Stomach (tissue), 9 donors: ENCODE results near the gene CENPP. TPM values are rescaled to one million over a fixed set of nuclear protein-coding genes. Genes with fewer than 3 reads are reported as not detected.

Experiments used
- DNase-seq, 2 donors: peaks; one replicate each; pipeline versions ENCODE4 v3.0.0 to v3.0.0-alpha.2; 2013 to 2019
- H3K27ac ChIP-seq, 5 donors: fragments of 200-600 bp in 4 of 5; sonication (generic) in 4 of 5; one replicate each; pipeline ENCODE4 v1.5.1; 2013 to 2019; ENCODE audit warnings: mild to moderate bottlenecking in 1 of 5, moderate library complexity in 1 of 5
- H3K27me3 ChIP-seq, 3 donors: fragments of 200-600 bp; sonication (generic); one replicate each; pipeline ENCODE4 v1.5.1; 2017 to 2019; ENCODE audit warnings: mixed run types in 1 of 3
- H3K36me3 ChIP-seq, 4 donors: fragments of 200-600 bp; sonication (generic); 1 replicate in 3 of 4; 2 replicates in 1 of 4; pipeline ENCODE4 v1.5.1; 2016 to 2019
- H3K4me1 ChIP-seq, 4 donors: fragments of 200-600 bp; sonication (generic); one replicate each; pipeline ENCODE4 v1.5.1; 2016 to 2019
- H3K4me3 ChIP-seq, 4 donors: fragments of 200-600 bp; sonication (generic) in 3 of 4; one replicate each; pipeline ENCODE4 v1.5.1; 2016 to 2019; ENCODE audit warnings: mild to moderate bottlenecking in 1 of 4
- H3K9me3 ChIP-seq, 4 donors: fragments of 200-600 bp; sonication (generic); one replicate each; pipeline ENCODE4 v1.5.1; 2016 to 2019
- EP300 ChIP-seq: sonication (generic); formaldehyde crosslinking; IDR thresholded peaks from one replicate; pipeline ENCODE4 v1.6.1; 2017; ENCODE audit warnings: antibody characterized with exemption
- POLR2A ChIP-seq, 4 donors: fragments of 450-650 bp; IDR thresholded peaks; one replicate each; pipeline ENCODE4 v1.6.1; 2016; ENCODE audit warnings: antibody characterized with exemption in 4 of 4, control low read depth in 2 of 4, mild to moderate bottlenecking in 1 of 4, moderate library complexity in 1 of 4
- POLR2AphosphoS5 ChIP-seq, 3 donors: sonication (generic); formaldehyde crosslinking; IDR thresholded peaks; one replicate each; pipeline ENCODE4 v1.6.1; 2016; ENCODE audit warnings: antibody characterized with exemption in 3 of 3
- WGBS, 5 donors: extraction: QIAGEN DNeasy Blood & Tissue Kit in 3 of 5; methylation state at CpG; one replicate each; pipeline versions ENCODE4 v1.1.5 to v1.1.7; 2013 to 2018; 5-methylcytosine and 5-hydroxymethylcytosine counted together
- intact Hi-C: fragments of 100-400 bp; cut with DNase I; formaldehyde crosslinking; loops from one replicate; pipeline ENCODE4 v1.15.1; 2023; ENCODE audit warnings: low total_unique reads
- polyA plus RNA-seq, 3 donors: library from polyadenylated mRNA; stranded (reverse); fragments of 200-250 nt; gene quantifications; one replicate each; pipeline ENCODE4 v1.2.3, GENCODE V29; 2013
- total RNA-seq, 5 donors: library from RNA; depleted of rRNA; stranded (reverse); fragments of >200 nt; gene quantifications; one replicate each; pipeline versions ENCODE4 v1.1.0 to v1.2.3, GENCODE V29; 2014 to 2016
- TF ChIP-seq, protein P1 (sequence below), 7 experiments: fragments of 450-650 bp in 4 of 7; fragments of 200-600 bp in 3 of 7; sonication (generic) in 3 of 7; IDR thresholded peaks; one replicate each; pipeline ENCODE4 v1.5.1; 2016 to 2019; ENCODE audit warnings: antibody characterized with exemption in 7 of 7, control low read depth in 2 of 7, mild to moderate bottlenecking in 1 of 7
- donor health status: healthy with polysubstance abuse.
- donor health status: Bipolar disorder and iron deficiency.
- donor health status: healthy.

The CENPP gene
- total and polyA plus RNA-seq, 8 donors, result 1.3 to 37.9 (median 3.2) TPM

- TF ChIP-seq POLR2AphosphoS5 (IDR thresholded peaks at IDR 0.05) (no peak), POLR2A (IDR thresholded peaks at IDR 0.05) (no peak), EP300 (no peak)
- H3K4me3 ChIP-seq, result no peak overlapping the region
- H3K36me3 ChIP-seq, result no peaks in the 10 kb centered on the region
- peaks cover 0 to 4% (median 0%) of the 10 kb centered on the region in 4 donors for H3K4me1 ChIP-seq
- no peak for DNase-seq
- no peaks in the 10 kb centered on the region for H3K9me3 ChIP-seq
- no peaks in the 10 kb centered on the region for H3K27me3 ChIP-seq
- intact Hi-C loops, result no loop called here
- no peak overlapping the region for H3K27ac ChIP-seq
- 65 to 82% (median 74%) methylated on average over 1 of the region's 1 CpG for WGBS, 5 donors
Measured at GRCh38 chr9:92576175-92576574, 250.4 kb downstream of the CENPP start.

DNA sequence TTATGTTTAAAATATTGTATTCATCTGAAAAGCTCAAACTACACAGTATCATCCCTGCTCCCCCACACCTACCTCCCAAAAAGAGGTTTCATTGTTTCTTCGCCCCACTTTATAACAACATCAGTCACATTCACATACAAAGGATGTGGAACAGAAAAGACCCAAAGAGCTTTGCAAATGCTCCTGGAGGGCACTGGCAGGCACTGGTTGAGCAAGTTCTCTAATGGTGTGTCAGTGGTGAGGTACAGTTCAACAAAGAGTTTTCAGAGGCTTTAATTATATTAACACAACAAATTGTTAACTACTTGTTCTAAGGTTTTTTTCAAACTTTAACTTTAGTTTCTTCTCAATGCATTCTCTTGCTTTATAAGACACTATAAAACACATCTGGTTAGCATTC lies 264.2 kb downstream of the CENPP start:
- 79 to 92% (median 86%) methylated on average over 1 of the region's 1 CpG for WGBS, 5 donors
- DNase-seq, result no peak
- Histone ChIP-seq H3K4me1 (peaks cover 0 to 35% (median 12%) of the 10 kb centered on the region in 4 donors), H3K27me3 (no peaks in the 10 kb centered on the region), H3K36me3 (no peaks in the 10 kb centered on the region), H3K4me3 (no peak overlapping the region), H3K9me3 (peaks cover 0 to 6% (median 0%) of the 10 kb centered on the region in 4 donors), H3K27ac (peak overlapping the region in 3 of 5 donors; percentile 5 to 38 (median 24))
- TF ChIP-seq POLR2A (IDR thresholded peaks at IDR 0.05) (no peak), EP300 (no peak), POLR2AphosphoS5 (IDR thresholded peaks at IDR 0.05) (no peak)
- TF ChIP-seq, protein P1, sequence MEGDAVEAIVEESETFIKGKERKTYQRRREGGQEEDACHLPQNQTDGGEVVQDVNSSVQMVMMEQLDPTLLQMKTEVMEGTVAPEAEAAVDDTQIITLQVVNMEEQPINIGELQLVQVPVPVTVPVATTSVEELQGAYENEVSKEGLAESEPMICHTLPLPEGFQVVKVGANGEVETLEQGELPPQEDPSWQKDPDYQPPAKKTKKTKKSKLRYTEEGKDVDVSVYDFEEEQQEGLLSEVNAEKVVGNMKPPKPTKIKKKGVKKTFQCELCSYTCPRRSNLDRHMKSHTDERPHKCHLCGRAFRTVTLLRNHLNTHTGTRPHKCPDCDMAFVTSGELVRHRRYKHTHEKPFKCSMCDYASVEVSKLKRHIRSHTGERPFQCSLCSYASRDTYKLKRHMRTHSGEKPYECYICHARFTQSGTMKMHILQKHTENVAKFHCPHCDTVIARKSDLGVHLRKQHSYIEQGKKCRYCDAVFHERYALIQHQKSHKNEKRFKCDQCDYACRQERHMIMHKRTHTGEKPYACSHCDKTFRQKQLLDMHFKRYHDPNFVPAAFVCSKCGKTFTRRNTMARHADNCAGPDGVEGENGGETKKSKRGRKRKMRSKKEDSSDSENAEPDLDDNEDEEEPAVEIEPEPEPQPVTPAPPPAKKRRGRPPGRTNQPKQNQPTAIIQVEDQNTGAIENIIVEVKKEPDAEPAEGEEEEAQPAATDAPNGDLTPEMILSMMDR (IDR thresholded peaks at IDR 0.05), result no peak
- intact Hi-C loops, result no loop called here

DNA sequence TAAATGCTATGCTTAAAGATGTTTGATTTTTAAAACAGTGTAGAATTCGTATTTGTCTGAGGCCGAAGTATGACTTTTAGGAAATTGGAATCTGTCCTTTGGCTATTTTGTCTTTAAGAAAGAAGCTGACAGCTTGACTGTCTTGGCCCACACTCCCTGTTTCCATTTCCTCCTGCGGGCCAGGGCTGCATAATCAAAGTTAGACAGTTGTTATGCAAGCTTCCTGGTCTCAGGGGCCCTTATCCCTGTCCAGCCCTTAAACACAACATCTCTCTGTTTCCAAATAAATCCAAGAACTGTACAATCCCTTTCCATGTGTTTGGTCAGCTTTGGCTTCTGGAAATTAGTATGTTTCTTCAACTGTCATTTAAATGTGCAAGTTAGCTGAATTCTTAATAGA lies 264.6 kb downstream of the CENPP start:
- no peak for TF ChIP-seq EP300
- TF ChIP-seq, protein P1 (IDR thresholded peaks at IDR 0.05), result no peak
- peak; percentile 41 to 73 (median 65) for TF ChIP-seq POLR2AphosphoS5 (IDR thresholded peaks at IDR 0.05)
- Histone ChIP-seq H3K9me3 (peaks cover 0 to 6% (median 0%) of the 10 kb centered on the region in 4 donors), H3K27ac (peak overlapping the region in 3 of 5 donors; percentile 5 to 38 (median 24)), H3K4me3 (no peak overlapping the region), H3K27me3 (no peaks in the 10 kb centered on the region), H3K36me3 (no peaks in the 10 kb centered on the region), H3K4me1 (peaks cover 0 to 35% (median 12%) of the 10 kb centered on the region in 4 donors)
- 16 to 38% (median 25%) methylated on average over 3 of the region's 3 CpGs for WGBS, 5 donors
- intact Hi-C loops, result no loop called here
- peak in 1 of 2 donors; percentile 89 for DNase-seq

DNA sequence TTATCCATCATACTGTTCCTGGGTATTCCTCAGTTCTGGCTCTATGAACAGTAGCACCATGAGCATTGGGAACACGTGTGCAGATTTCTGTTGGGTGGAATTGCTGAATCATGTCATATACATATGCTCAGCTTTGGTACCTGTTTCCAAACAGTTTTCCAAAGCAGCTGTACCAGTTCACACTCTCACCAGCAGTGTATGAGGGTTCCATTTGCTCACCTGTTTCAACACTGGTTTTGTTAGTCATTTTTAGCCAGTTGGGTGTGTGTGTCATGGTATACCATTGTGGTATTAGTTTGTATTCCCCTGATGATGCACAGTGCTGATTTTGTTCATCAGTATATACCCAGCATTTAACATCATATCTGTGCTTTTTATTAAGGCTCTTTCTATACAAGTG lies 266.8 kb downstream of the CENPP start:
- DNase-seq, result no peak
- intact Hi-C loops, result no loop called here
- no peak overlapping the region for H3K4me3 ChIP-seq
- H3K36me3 ChIP-seq, result no peaks in the 10 kb centered on the region
- H3K27me3 ChIP-seq, result no peaks in the 10 kb centered on the region
- 92 to 100% (median 93%) methylated on average over 1 of the region's 1 CpG for WGBS, 5 donors
- TF ChIP-seq, protein P1 (IDR thresholded peaks at IDR 0.05), result no peak
- TF ChIP-seq POLR2A (IDR thresholded peaks at IDR 0.05) (no peak), POLR2AphosphoS5 (IDR thresholded peaks at IDR 0.05) (no peak), EP300 (no peak)
- no peaks in the 10 kb centered on the region for H3K9me3 ChIP-seq
- H3K27ac ChIP-seq, result no peak overlapping the region
- H3K4me1 ChIP-seq, result peaks cover 0 to 46% (median 12%) of the 10 kb centered on the region in 4 donors
